ENCODE data around the gene APOA4.

Gene APOA4

DNA sequence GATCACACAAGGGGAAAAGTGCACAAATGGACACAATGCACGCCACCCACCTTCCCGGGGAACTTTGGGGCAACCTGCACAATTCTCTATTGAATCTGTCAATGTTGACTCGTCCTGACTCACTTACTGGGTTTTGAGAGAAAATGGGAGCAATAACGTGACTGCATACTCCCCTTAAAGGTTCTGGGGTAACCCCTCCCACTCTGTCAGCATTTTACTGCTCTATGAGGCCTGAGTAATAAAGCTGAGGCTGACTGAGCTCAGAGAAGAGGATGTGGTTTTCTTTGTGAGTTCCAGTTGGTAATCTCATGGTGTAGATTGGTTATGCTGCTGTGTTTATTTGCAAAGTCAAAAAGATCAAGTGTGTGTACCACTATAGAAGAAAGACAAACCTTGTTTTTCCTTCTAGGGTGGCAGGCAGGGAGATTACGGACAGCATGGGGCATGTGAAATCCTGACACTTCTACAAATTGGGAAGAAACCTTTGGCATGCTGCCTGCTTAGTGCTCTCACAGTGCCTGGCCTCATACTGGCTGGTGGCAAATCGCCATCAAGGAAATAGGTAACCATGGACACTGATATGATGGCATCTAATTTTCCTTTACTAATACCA is 30.5 kb upstream of the APOA4 start:
- H3K27ac ChIP-seq: peak overlapping the region; percentile 57
- CTCF ChIA-PET: no interaction called here

DNA sequence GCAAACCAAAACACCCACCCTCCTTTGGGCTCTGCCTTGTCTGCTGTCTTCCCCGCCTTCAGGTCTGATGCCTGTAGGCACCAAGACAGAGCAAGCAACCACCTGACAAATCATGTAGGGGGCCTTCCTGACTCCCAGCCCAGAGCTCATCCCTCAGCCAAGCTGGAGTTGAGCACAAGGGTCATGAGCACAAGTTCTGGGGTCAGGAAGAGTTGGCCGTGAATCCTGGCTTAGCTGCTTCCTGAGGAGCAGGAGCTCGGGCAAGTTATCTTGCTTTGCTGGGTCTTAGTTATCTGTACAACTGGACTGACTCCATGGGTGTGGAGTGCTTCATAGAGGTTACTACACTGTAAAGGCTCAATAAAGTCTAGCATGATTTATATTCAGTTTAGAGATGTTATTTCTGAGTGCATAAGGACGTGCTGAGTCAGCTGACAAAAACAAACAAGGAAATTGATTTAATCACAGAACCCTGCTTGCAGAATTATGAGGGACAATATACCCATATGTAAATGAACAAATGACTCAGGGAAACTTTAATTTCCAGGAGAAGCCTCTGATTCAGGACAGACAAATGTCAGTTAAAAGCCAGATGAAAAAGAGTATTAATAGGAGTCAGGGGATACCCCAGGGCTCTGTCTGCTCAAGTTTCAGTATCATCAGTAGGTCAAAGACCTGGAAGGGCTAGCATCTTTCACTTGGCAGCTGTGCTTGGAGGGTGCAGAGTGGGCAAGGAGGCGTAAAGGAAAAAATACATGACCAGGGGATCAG is 29.3 kb upstream of the APOA4 start:
- no peak for DNase-seq (ENCODE audit: low spot score)
- ChIA-PET CTCF (no interaction called here), POLR2A (ENCODE audit: low non-redundant PET) (no interaction called here)
- TF ChIP-seq, protein P1, sequence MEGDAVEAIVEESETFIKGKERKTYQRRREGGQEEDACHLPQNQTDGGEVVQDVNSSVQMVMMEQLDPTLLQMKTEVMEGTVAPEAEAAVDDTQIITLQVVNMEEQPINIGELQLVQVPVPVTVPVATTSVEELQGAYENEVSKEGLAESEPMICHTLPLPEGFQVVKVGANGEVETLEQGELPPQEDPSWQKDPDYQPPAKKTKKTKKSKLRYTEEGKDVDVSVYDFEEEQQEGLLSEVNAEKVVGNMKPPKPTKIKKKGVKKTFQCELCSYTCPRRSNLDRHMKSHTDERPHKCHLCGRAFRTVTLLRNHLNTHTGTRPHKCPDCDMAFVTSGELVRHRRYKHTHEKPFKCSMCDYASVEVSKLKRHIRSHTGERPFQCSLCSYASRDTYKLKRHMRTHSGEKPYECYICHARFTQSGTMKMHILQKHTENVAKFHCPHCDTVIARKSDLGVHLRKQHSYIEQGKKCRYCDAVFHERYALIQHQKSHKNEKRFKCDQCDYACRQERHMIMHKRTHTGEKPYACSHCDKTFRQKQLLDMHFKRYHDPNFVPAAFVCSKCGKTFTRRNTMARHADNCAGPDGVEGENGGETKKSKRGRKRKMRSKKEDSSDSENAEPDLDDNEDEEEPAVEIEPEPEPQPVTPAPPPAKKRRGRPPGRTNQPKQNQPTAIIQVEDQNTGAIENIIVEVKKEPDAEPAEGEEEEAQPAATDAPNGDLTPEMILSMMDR (conservative IDR thresholded peaks at IDR 0.05; ENCODE audit: low read depth): no peak
- H3K27ac ChIP-seq: no peak overlapping the region

More for the DNA sequence above, 30.5 kb upstream of the APOA4 start:
- TF ChIP-seq, protein P1 (conservative IDR thresholded peaks at IDR 0.05; ENCODE audit: low read depth): no peak
- POLR2A ChIA-PET (ENCODE audit: low non-redundant PET): no interaction called here
- peak; percentile 68 for DNase-seq (ENCODE audit: low spot score)

DNA sequence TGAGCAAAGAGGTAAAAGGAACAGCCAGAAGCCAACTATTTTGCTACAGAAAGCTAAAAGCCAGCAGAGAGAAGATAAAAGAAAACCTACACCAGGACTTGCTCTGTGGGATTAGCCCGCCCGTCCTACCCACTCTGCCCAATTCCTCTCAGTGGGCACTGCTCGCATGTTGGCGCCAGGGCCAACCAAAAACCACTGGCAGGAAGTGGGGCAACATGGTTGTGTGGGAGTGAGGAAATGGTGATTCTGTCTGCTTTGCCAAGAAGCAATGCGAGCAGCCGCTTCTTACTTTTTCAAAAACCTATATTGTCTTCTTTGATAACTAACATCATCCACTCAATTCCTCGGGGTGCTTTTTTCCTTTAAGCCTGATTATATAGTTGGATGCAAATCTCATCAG is 28.5 kb upstream of the APOA4 start:
- TF ChIP-seq, protein P1 (conservative IDR thresholded peaks at IDR 0.05; ENCODE audit: low read depth): no peak
- H3K27ac ChIP-seq: no peak overlapping the region
- DNase-seq (ENCODE audit: low spot score): no peak
- ChIA-PET CTCF (no interaction called here), POLR2A (ENCODE audit: low non-redundant PET) (no interaction called here)

DNA sequence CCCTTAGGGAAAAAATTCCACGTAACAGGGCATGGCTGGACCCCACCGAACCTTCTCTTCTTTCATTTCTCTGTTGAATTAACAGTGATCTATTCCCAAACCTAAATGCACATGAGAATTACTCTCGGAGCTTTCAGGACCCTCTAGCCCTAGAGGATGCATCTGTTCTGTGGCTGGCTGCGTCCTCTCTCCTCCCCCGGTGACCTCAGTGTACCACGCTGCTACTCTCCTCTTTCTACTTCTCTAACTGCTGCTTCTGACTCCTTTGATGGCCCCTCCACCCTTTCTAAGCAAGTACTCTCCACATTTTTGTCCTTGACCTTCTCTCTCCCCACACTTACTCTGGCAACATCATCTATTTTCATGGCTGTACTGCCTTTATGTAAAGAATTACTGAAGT is 26.4 kb upstream of the APOA4 start:
- DNase-seq (ENCODE audit: low spot score): no peak
- CTCF ChIA-PET: no interaction called here

DNA sequence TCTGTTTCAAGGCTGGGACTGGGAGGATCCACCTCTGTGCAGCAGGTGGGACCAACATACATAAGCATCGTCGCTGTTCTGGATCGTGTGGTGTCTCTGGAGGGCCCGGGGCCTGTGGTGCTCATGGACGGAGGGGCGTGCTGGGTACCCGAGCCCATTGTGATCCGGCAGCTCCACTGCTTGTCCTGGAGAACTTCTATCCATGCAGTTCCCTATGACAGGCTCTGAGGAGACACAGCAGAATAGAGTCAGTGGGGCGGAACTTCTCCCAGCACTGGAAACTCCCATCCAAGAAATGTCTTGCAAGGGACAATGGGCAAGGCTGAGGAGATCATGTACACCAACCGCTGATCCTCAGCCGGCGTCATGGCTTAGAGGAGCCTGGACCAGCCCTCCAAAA is 26.0 kb upstream of the APOA4 start:
- ChIA-PET CTCF (interaction anchor here (0.7 kb wide), 1 partner anchor 84 kb away, joined by 3 read pairs; no protein-coding TSS in a partner anchor), POLR2A (ENCODE audit: low non-redundant PET) (no interaction called here)
- no peak overlapping the region for H3K27ac ChIP-seq
- no peak for DNase-seq (ENCODE audit: low spot score)
- TF ChIP-seq, protein P1 (conservative IDR thresholded peaks at IDR 0.05; ENCODE audit: low read depth): no peak

More for the DNA sequence above, 26.4 kb upstream of the APOA4 start:
- H3K27ac ChIP-seq: no peak overlapping the region
- POLR2A ChIA-PET (ENCODE audit: low non-redundant PET): no interaction called here
- TF ChIP-seq, protein P1 (conservative IDR thresholded peaks at IDR 0.05; ENCODE audit: low read depth): no peak

DNA sequence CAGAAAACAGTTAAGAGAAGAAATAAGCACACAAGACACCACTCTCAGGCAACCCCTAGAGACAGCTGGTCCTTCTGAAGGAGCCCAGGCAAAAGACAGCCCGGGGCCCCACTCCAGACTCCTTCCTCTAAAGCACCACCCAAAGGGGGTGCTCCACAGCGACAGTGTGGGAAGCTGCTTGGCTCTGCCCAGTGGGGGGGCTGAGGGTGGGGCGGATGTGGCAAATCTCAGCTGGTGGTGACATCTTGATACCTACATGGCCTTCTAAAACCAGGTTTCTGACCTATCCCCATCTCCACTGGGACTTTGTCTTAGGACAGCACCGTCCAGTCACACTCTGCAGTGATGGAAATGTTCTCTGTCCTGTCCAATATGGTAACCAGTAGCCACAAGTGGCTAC is 24.5 kb upstream of the APOA4 start:
- POLR2A ChIA-PET (ENCODE audit: low non-redundant PET): no interaction called here
- TF ChIP-seq, protein P1 (conservative IDR thresholded peaks at IDR 0.05; ENCODE audit: low read depth): no peak
- H3K27ac ChIP-seq: no peak overlapping the region
- DNase-seq (ENCODE audit: low spot score): no peak
- CTCF ChIA-PET: no interaction called here
